GM18909 (cell line): ENCODE results near the gene TSFM.

ENCODE experiments used
- ATAC-seq: cut with Tn5 transposase; IDR thresholded peaks from one replicate; pipeline ENCODE4 v1.9.1; 2021; ENCODE audit warnings: mild to moderate bottlenecking; ENCODE audit not compliant: unreplicated experiment, poor library complexity

The TSFM gene

GRCh38 chr12:57826966-57827365, 44.4 kb downstream of the TSFM start:
- no peak for ATAC-seq

DNA sequence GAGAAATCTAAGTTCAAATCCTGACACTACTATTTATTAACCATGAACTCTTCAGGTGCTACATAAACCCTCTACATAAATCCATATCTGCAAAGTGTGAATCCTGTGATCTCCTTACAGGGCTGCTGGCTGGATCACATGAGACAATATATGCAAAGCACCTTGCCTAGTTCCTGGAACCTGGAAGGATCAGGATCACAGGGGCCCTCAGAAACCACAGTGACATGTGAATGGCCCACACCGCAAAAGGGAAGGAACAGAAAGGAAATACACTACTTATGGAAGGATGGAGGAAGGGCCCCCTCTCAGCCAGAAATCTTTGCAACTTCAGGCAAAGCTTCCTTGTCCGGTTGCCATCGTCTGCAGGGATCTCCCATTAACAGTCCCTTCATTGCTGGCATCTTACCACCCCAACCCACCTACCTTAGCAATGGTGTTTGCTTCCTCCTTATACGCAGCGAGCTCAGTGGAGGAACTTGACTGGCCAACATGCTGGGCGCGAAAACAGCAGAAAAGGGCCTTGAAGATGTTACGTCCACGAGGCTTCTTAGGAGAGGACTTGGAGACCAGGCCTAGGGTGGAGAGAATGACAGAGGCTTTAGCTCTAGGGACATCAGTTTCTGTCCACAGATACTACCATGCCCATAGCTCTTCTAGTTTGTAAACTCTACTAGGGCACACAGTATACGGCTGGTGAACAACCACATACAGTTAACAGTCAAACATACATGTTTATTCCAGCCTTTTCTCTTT, 46.6 kb downstream of the TSFM start:
- no peak for ATAC-seq

GRCh38 chr12:57830393-57830792, 47.8 kb downstream of the TSFM start:
- ATAC-seq = no peak

- ATAC-seq = no peak
Measured at GRCh38 chr12:57832966-57833365, 50.4 kb downstream of the TSFM start.

DNA sequence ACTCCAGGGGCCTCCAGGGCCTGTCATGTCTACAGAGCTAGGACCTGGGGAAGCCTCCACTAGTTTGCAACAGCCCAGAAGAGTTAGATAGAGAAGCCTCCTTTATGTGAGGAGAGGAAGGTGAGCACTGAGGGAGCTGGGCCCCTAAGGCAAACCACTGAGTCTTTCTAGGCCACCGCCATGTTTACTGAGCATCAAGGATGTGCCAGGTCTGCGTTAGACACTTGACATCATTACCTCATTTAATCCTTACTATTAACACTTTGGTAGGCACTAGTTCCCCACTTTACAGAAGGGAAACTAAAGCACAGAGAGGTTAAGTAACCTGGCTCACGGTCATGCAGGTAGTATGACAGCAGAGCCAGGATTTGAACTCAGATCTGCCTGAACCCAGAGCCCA, 51.1 kb downstream of the TSFM start:
- no peak for ATAC-seq

- no peak for ATAC-seq
Measured at GRCh38 chr12:57834086-57834876, 51.7 kb downstream of the TSFM start.

DNA sequence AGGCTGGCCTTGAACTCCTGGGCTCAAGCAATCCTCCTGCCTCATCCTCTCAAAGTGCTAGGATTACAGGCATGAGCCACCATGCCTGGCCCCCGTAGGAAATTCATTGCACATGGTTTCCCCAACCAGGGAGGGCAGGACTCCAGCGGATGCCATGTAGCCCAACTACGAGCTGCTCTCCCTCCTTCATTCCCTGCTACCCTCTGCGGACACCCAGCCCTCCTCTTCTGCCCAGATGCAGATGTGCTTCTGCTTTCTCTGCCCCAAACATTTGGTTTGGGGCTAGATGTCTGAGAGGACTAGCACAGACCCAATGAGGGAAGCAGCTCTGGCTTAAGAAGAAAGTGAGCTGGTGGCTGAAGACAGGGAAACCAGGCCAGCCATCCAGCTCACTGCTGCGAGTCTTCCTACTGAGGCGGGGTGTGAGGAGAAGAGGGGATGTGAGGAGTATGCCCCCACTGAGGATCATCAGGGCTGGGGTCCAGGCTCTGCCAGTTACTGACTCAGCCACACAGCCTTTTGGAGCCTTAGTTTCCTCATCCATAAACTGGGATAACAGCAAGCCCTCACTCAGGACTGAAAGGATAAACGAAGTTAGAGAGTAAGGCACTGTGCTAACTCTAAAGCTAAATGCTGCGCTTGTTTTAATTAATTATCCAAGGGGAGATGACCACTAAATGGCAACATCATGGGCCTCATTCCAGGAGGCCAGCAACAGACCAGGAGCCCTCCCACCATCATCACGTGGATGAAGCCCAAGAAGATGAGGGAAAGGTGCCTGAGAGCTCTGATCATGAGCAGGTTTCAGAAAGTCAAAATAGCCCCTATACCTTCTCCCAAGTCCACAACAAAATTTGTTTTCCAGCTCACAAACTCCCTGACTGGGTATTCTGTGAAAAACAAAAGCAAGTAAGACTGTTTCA, 53.0 kb downstream of the TSFM start:
- no peak for ATAC-seq

GRCh38 chr12:57836442-57837375, 54.1 kb downstream of the TSFM start:
- ATAC-seq = peak; percentile 52

GRCh38 chr12:57837864-57838562, 55.4 kb downstream of the TSFM start:
- no peak for ATAC-seq

- peak; percentile 34 for ATAC-seq
Measured at GRCh38 chr12:57838594-57839302, 56.2 kb downstream of the TSFM start.

DNA sequence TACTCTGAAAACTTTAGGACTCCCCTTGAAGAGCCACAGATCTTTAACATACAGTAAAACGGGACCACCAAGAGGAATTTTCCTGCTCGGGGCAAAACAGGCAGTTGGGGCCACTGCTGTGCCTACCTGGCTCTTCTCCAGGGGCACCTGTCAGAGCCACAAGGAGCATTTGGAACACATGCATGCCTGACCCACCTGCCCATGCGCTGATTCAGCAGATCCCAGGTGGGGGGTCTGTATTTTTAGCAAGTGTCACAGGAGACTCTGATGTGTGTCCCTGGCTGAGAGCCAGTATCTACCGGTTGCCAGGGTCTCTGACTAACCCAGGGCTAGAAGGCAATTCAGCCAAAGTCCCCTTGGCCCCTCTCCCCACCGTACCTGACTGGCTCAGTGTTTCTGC, 57.4 kb downstream of the TSFM start:
- no peak for ATAC-seq

DNA sequence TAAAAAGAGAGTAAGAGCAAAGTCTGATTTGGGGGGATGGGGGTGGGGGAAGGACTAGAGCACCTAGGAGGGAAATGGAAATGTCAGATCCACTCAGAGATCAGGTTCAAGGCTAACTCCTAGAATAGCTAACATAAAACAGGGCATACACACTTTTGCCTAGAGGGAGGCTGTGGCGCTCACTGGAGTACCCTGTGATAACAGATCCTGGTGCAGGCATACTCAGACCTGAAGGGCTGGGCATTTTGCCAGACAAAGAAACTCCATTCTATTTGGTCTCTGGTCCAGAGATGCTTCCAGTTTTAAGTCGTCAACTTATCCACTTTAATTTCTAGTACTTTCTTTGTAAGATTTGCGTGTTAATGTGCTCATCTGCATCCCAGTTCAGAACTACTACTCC, 58.1 kb downstream of the TSFM start:
- ATAC-seq = no peak

GRCh38 chr12:57841445-57841844, 58.9 kb downstream of the TSFM start:
- ATAC-seq = no peak

DNA sequence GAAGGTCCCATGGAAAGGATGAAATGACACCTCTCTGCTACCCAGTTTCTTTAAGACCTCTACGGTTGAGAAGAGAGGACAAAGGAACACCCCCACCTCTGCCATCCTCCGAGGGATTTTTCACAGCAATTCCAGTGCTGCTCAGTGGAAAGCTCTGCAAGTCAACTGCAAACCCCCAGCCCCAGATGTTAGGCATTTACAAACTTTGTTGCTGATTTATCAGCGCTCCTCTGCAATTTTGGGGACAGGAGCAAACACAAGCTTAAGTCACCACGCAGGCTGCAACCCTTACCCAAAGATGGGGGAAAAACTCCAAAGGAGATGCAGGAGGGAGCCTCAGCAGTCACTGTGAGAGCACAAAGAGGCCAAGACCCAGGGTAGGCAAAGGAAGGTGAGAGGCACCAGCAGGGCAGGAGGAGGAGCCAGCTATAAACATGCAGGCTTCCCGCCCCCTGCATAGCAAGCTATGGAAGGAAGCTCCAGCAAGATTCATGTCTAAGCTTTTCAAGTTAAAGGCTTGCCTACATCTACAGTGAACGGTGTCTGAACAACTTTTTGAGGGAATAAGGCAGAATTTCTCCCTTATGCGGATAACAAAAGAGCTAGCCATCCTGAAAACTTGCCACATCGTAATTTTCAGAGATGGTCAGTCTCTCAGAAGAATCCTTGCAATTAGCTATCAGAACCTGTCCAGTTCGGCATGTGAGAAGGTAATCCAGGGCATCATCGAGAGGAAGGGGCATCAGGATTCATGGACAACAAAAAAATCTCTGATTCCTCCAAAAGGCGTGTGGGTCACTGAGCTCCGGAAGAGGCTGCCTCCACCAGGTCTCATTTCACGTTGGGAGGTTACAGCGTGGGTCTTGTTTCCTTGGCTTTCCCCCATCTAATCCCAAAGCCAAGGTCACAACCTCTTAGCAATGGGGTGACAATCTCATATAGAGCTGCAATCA, 60.0 kb downstream of the TSFM start:
- no peak for ATAC-seq

DNA sequence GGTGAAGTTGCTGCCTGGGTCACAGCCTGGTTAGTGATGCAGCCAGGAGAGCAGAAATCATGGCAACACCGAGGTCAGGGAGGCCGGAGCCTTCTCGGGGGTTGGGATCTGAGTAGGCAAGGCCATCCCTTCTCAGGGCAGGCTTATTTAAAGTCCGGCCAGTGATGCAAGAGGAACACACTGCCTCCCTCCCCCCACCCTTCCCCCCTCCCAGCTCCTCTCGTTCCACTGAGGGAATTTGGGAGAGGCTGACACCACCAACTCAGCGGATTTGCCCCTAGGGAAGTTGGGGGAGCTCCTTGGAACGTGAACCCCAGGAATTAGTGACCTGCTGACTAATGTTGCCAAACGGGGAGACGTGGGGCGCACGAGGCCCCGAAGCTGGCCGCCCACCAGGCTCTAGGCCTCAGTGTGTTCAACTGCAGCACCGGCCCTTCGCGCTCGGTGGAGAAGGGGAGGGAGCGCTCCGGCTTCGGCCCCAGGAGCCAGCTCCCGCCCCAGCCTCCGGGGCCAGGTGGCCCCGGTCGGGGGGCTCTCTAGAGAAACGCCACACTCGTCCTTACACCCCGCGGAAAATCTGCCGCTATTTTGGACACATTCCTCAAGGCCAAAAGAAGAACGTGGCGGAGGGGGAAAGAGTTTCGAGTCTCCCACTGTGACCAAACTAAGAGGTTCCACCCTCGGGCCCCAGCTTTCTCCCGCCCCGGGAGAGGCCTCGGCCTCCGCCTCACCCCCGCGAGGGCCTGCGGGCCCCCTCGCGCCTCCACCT, 62.3 kb downstream of the TSFM start:
- peak; percentile 17 for ATAC-seq

GRCh38 chr12:57845478-57846284, 63.1 kb downstream of the TSFM start:
- peak; percentile 36 for ATAC-seq
